ENCODE results near the gene PTGR2.

DNA sequence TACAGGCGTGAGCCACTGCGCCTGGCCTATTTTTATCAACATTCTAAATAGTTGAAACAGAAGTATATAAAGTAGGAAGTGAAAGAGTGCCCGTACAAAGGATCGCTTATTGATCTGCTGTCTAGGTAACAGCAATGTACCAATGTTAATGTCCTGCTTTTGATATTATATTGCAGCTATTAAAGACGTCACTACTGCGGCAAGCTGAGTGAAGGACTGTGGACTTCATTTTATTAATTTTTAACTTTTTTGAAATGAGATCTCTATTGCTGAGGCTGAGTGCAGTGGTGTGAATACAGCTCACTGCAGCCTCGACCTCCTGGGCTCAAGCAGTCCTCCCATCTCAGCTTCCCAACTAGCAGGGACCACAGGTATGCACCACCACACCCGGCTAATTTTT, 10.8 kb downstream of the PTGR2 start:
- TF ChIP-seq ZNF274 (IDR thresholded peaks at IDR 0.05; ENCODE audit: borderline replicate concordance, extremely low read depth, low read length) (no peak), KDM1A (IDR thresholded peaks at IDR 0.05; ENCODE audit: borderline replicate concordance, low read length) (no peak), ASH2L (IDR thresholded peaks at IDR 0.05; ENCODE audit: low read length) (no peak), SIX5 (IDR thresholded peaks at IDR 0.05; ENCODE audit: low read depth, low read length) (no peak), CREB1 (IDR thresholded peaks at IDR 0.05) (no peak), EZH2 (IDR thresholded peaks at IDR 0.05; ENCODE audit: low read depth, low read length, severe bottlenecking) (no peak), RFX5 (IDR thresholded peaks at IDR 0.05; ENCODE audit: borderline replicate concordance, low read depth, low read length) (no peak), RNF2 (IDR thresholded peaks at IDR 0.05; ENCODE audit: borderline replicate concordance, low read depth, low read length, missing control alignments, poor library complexity, severe bottlenecking) (no peak)
- TF ChIP-seq, protein P1, sequence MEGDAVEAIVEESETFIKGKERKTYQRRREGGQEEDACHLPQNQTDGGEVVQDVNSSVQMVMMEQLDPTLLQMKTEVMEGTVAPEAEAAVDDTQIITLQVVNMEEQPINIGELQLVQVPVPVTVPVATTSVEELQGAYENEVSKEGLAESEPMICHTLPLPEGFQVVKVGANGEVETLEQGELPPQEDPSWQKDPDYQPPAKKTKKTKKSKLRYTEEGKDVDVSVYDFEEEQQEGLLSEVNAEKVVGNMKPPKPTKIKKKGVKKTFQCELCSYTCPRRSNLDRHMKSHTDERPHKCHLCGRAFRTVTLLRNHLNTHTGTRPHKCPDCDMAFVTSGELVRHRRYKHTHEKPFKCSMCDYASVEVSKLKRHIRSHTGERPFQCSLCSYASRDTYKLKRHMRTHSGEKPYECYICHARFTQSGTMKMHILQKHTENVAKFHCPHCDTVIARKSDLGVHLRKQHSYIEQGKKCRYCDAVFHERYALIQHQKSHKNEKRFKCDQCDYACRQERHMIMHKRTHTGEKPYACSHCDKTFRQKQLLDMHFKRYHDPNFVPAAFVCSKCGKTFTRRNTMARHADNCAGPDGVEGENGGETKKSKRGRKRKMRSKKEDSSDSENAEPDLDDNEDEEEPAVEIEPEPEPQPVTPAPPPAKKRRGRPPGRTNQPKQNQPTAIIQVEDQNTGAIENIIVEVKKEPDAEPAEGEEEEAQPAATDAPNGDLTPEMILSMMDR (IDR thresholded peaks at IDR 0.05; ENCODE audit: control extremely low read depth in 1 of 3, insufficient read depth in 1 of 3, low read depth in 1 of 3, low read length in 3 of 3): no peak
